ENCODE measurements around the gene COL4A5. TPM values are rescaled to one million over a fixed set of nuclear protein-coding genes. Genes with fewer than 3 reads are reported as not detected.

COL4A5 gene
- total RNA-seq, 2 donors from 2014 or later = 39.8 to 53.5 TPM

- no peak overlapping the region for H3K4me3 ChIP-seq
- TF ChIP-seq, protein P1, sequence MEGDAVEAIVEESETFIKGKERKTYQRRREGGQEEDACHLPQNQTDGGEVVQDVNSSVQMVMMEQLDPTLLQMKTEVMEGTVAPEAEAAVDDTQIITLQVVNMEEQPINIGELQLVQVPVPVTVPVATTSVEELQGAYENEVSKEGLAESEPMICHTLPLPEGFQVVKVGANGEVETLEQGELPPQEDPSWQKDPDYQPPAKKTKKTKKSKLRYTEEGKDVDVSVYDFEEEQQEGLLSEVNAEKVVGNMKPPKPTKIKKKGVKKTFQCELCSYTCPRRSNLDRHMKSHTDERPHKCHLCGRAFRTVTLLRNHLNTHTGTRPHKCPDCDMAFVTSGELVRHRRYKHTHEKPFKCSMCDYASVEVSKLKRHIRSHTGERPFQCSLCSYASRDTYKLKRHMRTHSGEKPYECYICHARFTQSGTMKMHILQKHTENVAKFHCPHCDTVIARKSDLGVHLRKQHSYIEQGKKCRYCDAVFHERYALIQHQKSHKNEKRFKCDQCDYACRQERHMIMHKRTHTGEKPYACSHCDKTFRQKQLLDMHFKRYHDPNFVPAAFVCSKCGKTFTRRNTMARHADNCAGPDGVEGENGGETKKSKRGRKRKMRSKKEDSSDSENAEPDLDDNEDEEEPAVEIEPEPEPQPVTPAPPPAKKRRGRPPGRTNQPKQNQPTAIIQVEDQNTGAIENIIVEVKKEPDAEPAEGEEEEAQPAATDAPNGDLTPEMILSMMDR (IDR thresholded peaks at IDR 0.05) = no peak
- H3K27me3 ChIP-seq (replicated peaks; ENCODE audit: insufficient read depth) = no peaks in the 10 kb centered on the region
- no peaks in the 10 kb centered on the region for H3K4me1 ChIP-seq (ENCODE audit: control insufficient read depth in 1 of 2, low read depth in 2 of 2)
- H3K27ac ChIP-seq = no peak overlapping the region
- H3K9me3 ChIP-seq = no peaks in the 10 kb centered on the region
- no peaks in the 10 kb centered on the region for H3K36me3 ChIP-seq
- ATAC-seq (ENCODE audit: insufficient number of reproducible peaks, low FRiP score, low read depth) (no peak), DNase-seq (ENCODE audit: low spot score) (no peak)
Measured at GRCh38 chrX:108666101-108666500, 226.5 kb downstream of the COL4A5 start.

DNA sequence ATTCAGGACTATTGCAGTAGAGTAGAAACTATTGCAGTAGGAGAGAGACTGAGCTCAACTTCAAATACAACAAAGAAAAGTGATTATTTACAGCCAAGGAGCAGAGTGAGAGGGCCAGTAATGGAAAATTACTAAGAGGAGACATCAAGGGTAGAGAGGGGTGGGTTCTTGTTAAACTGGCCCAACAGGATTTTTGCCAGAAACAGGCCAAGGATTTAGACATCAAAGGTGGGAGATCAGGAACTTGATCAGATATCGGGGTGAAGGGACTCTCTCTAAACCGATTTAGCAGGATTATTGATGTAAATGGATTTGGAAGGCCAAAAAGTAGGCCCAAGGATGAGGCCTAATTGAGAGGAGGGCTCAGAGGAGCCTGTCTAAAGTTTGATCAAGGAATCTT lies 231.9 kb downstream of the COL4A5 start:
- DNase-seq (ENCODE audit: low spot score) (no peak), ATAC-seq (ENCODE audit: insufficient number of reproducible peaks, low FRiP score, low read depth) (no peak)
- no peaks in the 10 kb centered on the region for H3K9me3 ChIP-seq
- H3K27me3 ChIP-seq (replicated peaks; ENCODE audit: insufficient read depth) = no peaks in the 10 kb centered on the region
- H3K4me1 ChIP-seq (ENCODE audit: control insufficient read depth in 1 of 2, low read depth in 2 of 2) = no peaks in the 10 kb centered on the region
- H3K27ac ChIP-seq = no peak overlapping the region
- H3K4me3 ChIP-seq = no peak overlapping the region
- TF ChIP-seq, protein P1 (IDR thresholded peaks at IDR 0.05) = no peak
- no peaks in the 10 kb centered on the region for H3K36me3 ChIP-seq

- no peak for ATAC-seq (ENCODE audit: insufficient number of reproducible peaks, low FRiP score, low read depth)
Measured at GRCh38 chrX:108696690-108697089, 257.1 kb downstream of the COL4A5 start.

DNA sequence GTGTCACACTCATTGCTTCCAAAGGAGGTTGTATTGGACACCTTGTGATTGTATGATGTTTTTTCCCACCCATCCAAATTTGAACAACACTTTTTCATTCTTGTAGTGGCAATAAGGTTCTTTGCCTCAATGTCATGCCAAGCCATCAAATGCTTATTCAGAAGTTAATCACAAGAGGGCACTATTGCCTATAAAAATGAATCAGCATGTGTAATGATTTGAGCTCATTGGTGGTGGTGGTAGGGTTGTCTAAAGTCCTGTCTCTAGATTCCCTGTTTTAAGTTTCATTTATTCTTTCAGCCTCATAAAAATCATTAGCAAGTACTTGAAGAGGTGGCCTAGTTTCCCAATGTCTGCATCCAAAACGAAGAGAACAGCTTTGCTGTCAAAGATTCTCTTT lies 259.7 kb downstream of the COL4A5 start:
- H3K4me1 ChIP-seq (ENCODE audit: control insufficient read depth in 1 of 2, low read depth in 2 of 2) = no peaks in the 10 kb centered on the region
- no peak for DNase-seq (ENCODE audit: low spot score)
- H3K9me3 ChIP-seq = no peaks in the 10 kb centered on the region
- no peak for ATAC-seq (ENCODE audit: insufficient number of reproducible peaks, low FRiP score, low read depth)
- TF ChIP-seq, protein P1 (IDR thresholded peaks at IDR 0.05) = no peak
- H3K27me3 ChIP-seq (replicated peaks; ENCODE audit: insufficient read depth) = no peaks in the 10 kb centered on the region
- no peaks in the 10 kb centered on the region for H3K36me3 ChIP-seq
- H3K27ac ChIP-seq = no peak overlapping the region
- no peak overlapping the region for H3K4me3 ChIP-seq

More at GRCh38 chrX:108696690-108697089, 257.1 kb downstream of the COL4A5 start:
- Histone ChIP-seq H3K4me1 (ENCODE audit: control insufficient read depth in 1 of 2, low read depth in 2 of 2) (no peaks in the 10 kb centered on the region), H3K9me3 (no peaks in the 10 kb centered on the region), H3K36me3 (no peaks in the 10 kb centered on the region), H3K27ac (no peak overlapping the region), H3K27me3 (replicated peaks; ENCODE audit: insufficient read depth) (no peaks in the 10 kb centered on the region), H3K4me3 (no peak overlapping the region)
- no peak for DNase-seq (ENCODE audit: low spot score)
- TF ChIP-seq, protein P1 (IDR thresholded peaks at IDR 0.05) = no peak

GRCh38 chrX:108701633-108702032 lies 262.0 kb downstream of the COL4A5 start:
- Histone ChIP-seq H3K9me3 (no peaks in the 10 kb centered on the region), H3K4me1 (ENCODE audit: control insufficient read depth in 1 of 2, low read depth in 2 of 2) (no peaks in the 10 kb centered on the region), H3K4me3 (no peak overlapping the region), H3K27me3 (replicated peaks; ENCODE audit: insufficient read depth) (no peaks in the 10 kb centered on the region), H3K27ac (no peak overlapping the region), H3K36me3 (no peaks in the 10 kb centered on the region)
- DNase-seq (ENCODE audit: low spot score) (no peak), ATAC-seq (ENCODE audit: insufficient number of reproducible peaks, low FRiP score, low read depth) (no peak)
- TF ChIP-seq, protein P1 (IDR thresholded peaks at IDR 0.05) = no peak

All from thoracic aorta (tissue), 2 donors.